ENCODE measurements around the gene CHMP2A.

- TF ChIP-seq CTCF (conservative IDR thresholded peaks at IDR 0.05; ENCODE audit: low read depth, low read length) (no peak), POLR2A (IDR thresholded peaks at IDR 0.05; ENCODE audit: low read depth, low read length) (no peak), RAD21 (IDR thresholded peaks at IDR 0.05; ENCODE audit: low read length) (no peak), RFX5 (IDR thresholded peaks at IDR 0.05; ENCODE audit: low read depth, low read length) (no peak)
These were observed 522 bp upstream of the CHMP2A start for GRCh38 chr19:58555369-58555885.
